Endodermal cell (in vitro differentiated cells): ENCODE data around the gene CTLA4. TPM values are rescaled to one million over a fixed set of nuclear protein-coding genes. Genes with fewer than 3 reads are reported as not detected.

Experiments
- DNase-seq: peaks from one replicate; pipeline ENCODE4 v3.0.0-alpha.2; 2017
- H3K27ac ChIP-seq: 2 replicates; pipeline ENCODE4 v1.5.1; 2013; ENCODE audit warnings: mild to moderate bottlenecking, low read depth, low read length, moderate library complexity
- H3K27me3 ChIP-seq: 2 replicates; pipeline ENCODE4 v1.6.1; 2013; ENCODE audit warnings: mild to moderate bottlenecking, low read length, moderate library complexity; ENCODE audit not compliant: insufficient read depth, control insufficient read depth, poor library complexity, severe bottlenecking
- H3K36me3 ChIP-seq: 2 replicates; pipeline ENCODE4 v1.7.0; 2013; ENCODE audit warnings: mild to moderate bottlenecking, low read length, moderate library complexity; ENCODE audit not compliant: control insufficient read depth, insufficient read depth
- H3K4me1 ChIP-seq: one replicate; pipeline ENCODE4 v1.7.0; 2013; ENCODE audit warnings: low read length; ENCODE audit not compliant: control insufficient read depth, insufficient read depth
- H3K4me3 ChIP-seq: 2 replicates; pipeline ENCODE4 v1.5.1; 2013; ENCODE audit warnings: mild to moderate bottlenecking, low read length, moderate library complexity
- H3K9ac ChIP-seq: 2 replicates; pipeline ENCODE4 v1.6.1; 2013; ENCODE audit warnings: mild to moderate bottlenecking, low read length, moderate library complexity; ENCODE audit not compliant: poor library complexity, severe bottlenecking; ENCODE audit errors: extremely low read depth
- H3K9me3 ChIP-seq: 2 replicates; pipeline ENCODE4 v1.6.1; 2013; ENCODE audit warnings: mild to moderate bottlenecking, low read length, moderate library complexity; ENCODE audit not compliant: control insufficient read depth
- H3K27ac Mint-ChIP-seq: 2 replicates; pipeline ENCODE4 v1.8.0; 2020; ENCODE audit warnings: mixed read lengths
- H3K27me3 Mint-ChIP-seq: 2 replicates; pipeline ENCODE4 v1.8.0; 2021; ENCODE audit warnings: mild to moderate bottlenecking, mixed read lengths; ENCODE audit not compliant: insufficient read depth
- H3K36me3 Mint-ChIP-seq: 2 replicates; pipeline ENCODE4 v1.8.0; 2020; ENCODE audit warnings: low read depth, mixed read lengths
- H3K4me1 Mint-ChIP-seq: 2 replicates; pipeline ENCODE4 v1.8.0; 2020; ENCODE audit warnings: mixed read lengths
- H3K4me3 Mint-ChIP-seq: 2 replicates; pipeline ENCODE4 v1.8.0; 2020; ENCODE audit warnings: mild to moderate bottlenecking, moderate library complexity, mixed read lengths
- H3K9me3 Mint-ChIP-seq: 2 replicates; pipeline ENCODE4 v1.8.0; 2020; ENCODE audit warnings: mild to moderate bottlenecking, mixed read lengths
- CTCF ChIP-seq: fragments of 200-600 bp; sonication (generic); conservative IDR thresholded peaks from 2 replicates; pipeline ENCODE4 v1.5.0; 2021; ENCODE audit warnings: antibody characterized with exemption, mild to moderate bottlenecking
- WGBS, 2 experiments: methylation state at CpG; one replicate each; pipeline versions ENCODE4 v1.1.5 to v1.1.7; 2013; ENCODE audit warnings: missing lambda C conversion rate in 2 of 2, mixed read lengths in 1 of 2; ENCODE audit not compliant: insufficient coverage in 1 of 2, insufficient read length in 1 of 2; 5-methylcytosine and 5-hydroxymethylcytosine counted together
- total RNA-seq, 2 donors: library from RNA; stranded (reverse); fragmentation: NEBNext Ultra II Directional in 1 of 2; extraction: Animal tissue kit (Norgen Biotek cat#: 25700) in 1 of 2; gene quantifications; 2 replicates in 1 of 2; 3 replicates in 1 of 2; pipeline ENCODE4 v1.2.1, GENCODE V29; 2021

The CTLA4 gene
- total RNA-seq, 2 donors from 2014 or later = not detected

- no peak overlapping the region for H3K9ac ChIP-seq
- no peak overlapping the region for H3K4me3 ChIP-seq
- no peaks in the 10 kb centered on the region for H3K4me1 ChIP-seq
- no peaks in the 10 kb centered on the region for H3K27me3 ChIP-seq
- TF ChIP-seq CTCF = no peak
- Mint-ChIP-seq H3K27me3 (no peaks in the 10 kb centered on the region), H3K27ac (no peak overlapping the region), H3K36me3 (no peaks in the 10 kb centered on the region), H3K9me3 (no peaks in the 10 kb centered on the region), H3K4me1 (no peaks in the 10 kb centered on the region), H3K4me3 (no peak overlapping the region)
- DNase-seq = no peak
- 96% methylated on average over 2 of the region's 2 CpGs; no CpG with 5 or more reads in 1 of the 2 experiments for WGBS, 2 experiments
- no peak overlapping the region for H3K27ac ChIP-seq
- H3K9me3 ChIP-seq = no peaks in the 10 kb centered on the region
- no peaks in the 10 kb centered on the region for H3K36me3 ChIP-seq
These were observed 23.9 kb downstream of the CTLA4 start for GRCh38 chr2:203891474-203891873.

GRCh38 chr2:203892207-203892606 is 24.6 kb downstream of the CTLA4 start:
- H3K4me1 Mint-ChIP-seq = no peaks in the 10 kb centered on the region
- H3K27ac ChIP-seq = no peak overlapping the region
- 93 to 94% methylated on average over 2 to 4 of the region's 4 CpGs for WGBS, 2 experiments
- H3K9me3 ChIP-seq = no peaks in the 10 kb centered on the region
- H3K27me3 Mint-ChIP-seq = no peaks in the 10 kb centered on the region
- no peaks in the 10 kb centered on the region for H3K4me1 ChIP-seq
- TF ChIP-seq CTCF = no peak
- no peak overlapping the region for H3K27ac Mint-ChIP-seq
- no peak overlapping the region for H3K9ac ChIP-seq
- H3K9me3 Mint-ChIP-seq = no peaks in the 10 kb centered on the region
- no peaks in the 10 kb centered on the region for H3K36me3 ChIP-seq
- no peak overlapping the region for H3K4me3 Mint-ChIP-seq
- H3K4me3 ChIP-seq = no peak overlapping the region
- H3K36me3 Mint-ChIP-seq = no peaks in the 10 kb centered on the region
- no peak for DNase-seq
- H3K27me3 ChIP-seq = no peaks in the 10 kb centered on the region

- Mint-ChIP-seq H3K27ac (no peak overlapping the region), H3K9me3 (no peaks in the 10 kb centered on the region), H3K4me3 (no peak overlapping the region), H3K4me1 (no peaks in the 10 kb centered on the region), H3K27me3 (no peaks in the 10 kb centered on the region), H3K36me3 (no peaks in the 10 kb centered on the region)
- no peak for DNase-seq
- H3K36me3 ChIP-seq = no peaks in the 10 kb centered on the region
- no peaks in the 10 kb centered on the region for H3K9me3 ChIP-seq
- no peak overlapping the region for H3K27ac ChIP-seq
- TF ChIP-seq CTCF = no peak
- H3K4me1 ChIP-seq = no peaks in the 10 kb centered on the region
- no peak overlapping the region for H3K4me3 ChIP-seq
- no peaks in the 10 kb centered on the region for H3K27me3 ChIP-seq
- H3K9ac ChIP-seq = no peak overlapping the region
These were observed 25.8 kb downstream of the CTLA4 start for GRCh38 chr2:203893401-203893800.
